ENCODE measurements around the gene TLN1.

The TLN1 gene

DNA sequence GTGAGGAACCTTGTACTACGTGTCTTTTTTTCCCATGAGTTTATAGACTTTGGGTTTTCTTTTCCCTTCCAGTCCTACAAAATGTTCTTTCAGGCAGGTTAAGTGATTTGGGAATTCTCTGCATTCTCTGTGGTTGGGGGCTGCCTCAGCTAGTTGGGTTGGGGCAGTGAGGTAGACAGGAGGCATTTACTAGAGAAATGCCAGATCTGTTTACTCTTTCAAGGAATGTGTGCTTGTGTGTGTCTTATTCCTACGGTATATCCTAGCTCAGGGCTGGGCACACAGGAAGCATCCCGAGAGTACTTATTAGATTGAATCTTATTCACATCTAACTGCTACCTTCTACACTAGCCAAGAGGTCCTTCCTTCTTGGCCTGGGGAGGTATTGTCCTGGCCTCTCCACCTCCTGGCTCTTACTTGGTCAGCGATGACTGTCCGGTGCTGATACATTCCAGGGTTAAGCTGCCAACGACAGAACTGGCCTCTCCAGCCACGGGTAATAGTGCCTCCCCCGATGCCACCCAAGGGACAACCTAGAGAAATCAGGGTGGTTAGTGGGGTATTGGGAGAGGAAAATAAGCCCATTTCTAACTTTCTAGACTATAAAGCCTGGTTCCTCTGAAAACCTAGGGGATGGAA is 12.0 kb upstream of the TLN1 start:
- Histone ChIP-seq H3K36me3 (ENCODE audit: control insufficient read depth in 1 of 2, insufficient read depth in 2 of 2, low read length in 2 of 2) (peaks cover 47 to 58% of the 10 kb centered on the region in 2 donors), H3K27ac (ENCODE audit: low read depth, low read length) (no peak overlapping the region), H3K9ac (ENCODE audit: low read depth in 1 of 2, low read length in 2 of 2) (no peak overlapping the region), H3K27me3 (ENCODE audit: control insufficient read depth in 1 of 2, insufficient read depth in 2 of 2, low read length in 2 of 2) (no peaks in the 10 kb centered on the region), H3K9me3 (ENCODE audit: control insufficient read depth in 1 of 2, low read length in 2 of 2) (no peaks in the 10 kb centered on the region), H3K4me3 (ENCODE audit: low read depth in 1 of 2, low read length in 2 of 2) (no peak overlapping the region), H3K4me1 (ENCODE audit: control insufficient read depth in 1 of 2, insufficient read depth in 2 of 2, low read length in 2 of 2) (peaks cover 28 to 37% of the 10 kb centered on the region in 2 donors)

- Histone ChIP-seq H3K4me1 (ENCODE audit: control insufficient read depth in 1 of 2, insufficient read depth in 2 of 2, low read length in 2 of 2) (peaks cover 28 to 37% of the 10 kb centered on the region in 2 donors), H3K27me3 (ENCODE audit: control insufficient read depth in 1 of 2, insufficient read depth in 2 of 2, low read length in 2 of 2) (no peaks in the 10 kb centered on the region), H3K4me3 (ENCODE audit: low read depth in 1 of 2, low read length in 2 of 2) (no peak overlapping the region), H3K9me3 (ENCODE audit: control insufficient read depth in 1 of 2, low read length in 2 of 2) (no peaks in the 10 kb centered on the region), H3K36me3 (ENCODE audit: control insufficient read depth in 1 of 2, insufficient read depth in 2 of 2, low read length in 2 of 2) (peaks cover 53 to 63% of the 10 kb centered on the region in 2 donors), H3K27ac (ENCODE audit: low read depth, low read length) (no peak overlapping the region), H3K9ac (ENCODE audit: low read depth in 1 of 2, low read length in 2 of 2) (no peak overlapping the region)
Measured at GRCh38 chr9:35743452-35743851, 11.5 kb upstream of the TLN1 start.

DNA sequence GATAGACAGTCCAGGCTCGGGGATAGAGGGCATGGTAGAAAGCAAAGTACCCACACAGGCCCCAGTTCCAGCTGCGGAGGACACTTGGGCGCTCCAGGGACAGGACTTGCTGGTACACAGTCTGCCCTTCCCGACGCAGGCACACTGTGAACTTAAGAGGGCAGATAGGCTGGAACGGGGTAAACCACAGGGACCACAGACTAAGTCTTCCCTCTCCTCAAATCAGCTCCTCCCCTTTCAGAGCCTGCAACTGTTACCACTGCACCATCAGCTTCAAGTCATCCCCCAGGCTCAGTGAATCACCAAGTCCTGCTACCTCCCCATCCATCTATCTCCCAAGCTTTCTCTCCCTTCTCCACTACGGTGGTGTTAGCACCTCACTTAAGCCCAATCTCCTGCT is 9.7 kb upstream of the TLN1 start:
- H3K4me3 ChIP-seq (ENCODE audit: low read depth in 1 of 2, low read length in 2 of 2), result no peak overlapping the region
- H3K27me3 ChIP-seq (ENCODE audit: control insufficient read depth in 1 of 2, insufficient read depth in 2 of 2, low read length in 2 of 2), result no peaks in the 10 kb centered on the region
- no peak overlapping the region for H3K27ac ChIP-seq (ENCODE audit: low read depth, low read length)
- H3K9me3 ChIP-seq (ENCODE audit: control insufficient read depth in 1 of 2, low read length in 2 of 2), result no peaks in the 10 kb centered on the region
- H3K36me3 ChIP-seq (ENCODE audit: control insufficient read depth in 1 of 2, insufficient read depth in 2 of 2, low read length in 2 of 2), result peaks cover 69 to 80% of the 10 kb centered on the region in 2 donors
- peaks cover 15 to 22% of the 10 kb centered on the region in 2 donors for H3K4me1 ChIP-seq (ENCODE audit: control insufficient read depth in 1 of 2, insufficient read depth in 2 of 2, low read length in 2 of 2)
- H3K9ac ChIP-seq (ENCODE audit: low read depth in 1 of 2, low read length in 2 of 2), result no peak overlapping the region

GRCh38 chr9:35740243-35740642 is 8.2 kb upstream of the TLN1 start:
- Histone ChIP-seq H3K36me3 (ENCODE audit: control insufficient read depth in 1 of 2, insufficient read depth in 2 of 2, low read length in 2 of 2) (peaks cover 84 to 95% of the 10 kb centered on the region in 2 donors), H3K27me3 (ENCODE audit: control insufficient read depth in 1 of 2, insufficient read depth in 2 of 2, low read length in 2 of 2) (no peaks in the 10 kb centered on the region), H3K4me3 (ENCODE audit: low read depth in 1 of 2, low read length in 2 of 2) (no peak overlapping the region), H3K9ac (ENCODE audit: low read depth in 1 of 2, low read length in 2 of 2) (no peak overlapping the region), H3K27ac (ENCODE audit: low read depth, low read length) (no peak overlapping the region), H3K4me1 (ENCODE audit: control insufficient read depth in 1 of 2, insufficient read depth in 2 of 2, low read length in 2 of 2) (peaks cover 3 to 13% of the 10 kb centered on the region in 2 donors), H3K9me3 (ENCODE audit: control insufficient read depth in 1 of 2, low read length in 2 of 2) (no peaks in the 10 kb centered on the region)

GRCh38 chr9:35738924-35739323 is 6.9 kb upstream of the TLN1 start:
- no peak overlapping the region for H3K9ac ChIP-seq (ENCODE audit: low read depth in 1 of 2, low read length in 2 of 2)
- no peaks in the 10 kb centered on the region for H3K27me3 ChIP-seq (ENCODE audit: control insufficient read depth in 1 of 2, insufficient read depth in 2 of 2, low read length in 2 of 2)
- no peaks in the 10 kb centered on the region for H3K9me3 ChIP-seq (ENCODE audit: control insufficient read depth in 1 of 2, low read length in 2 of 2)
- H3K27ac ChIP-seq (ENCODE audit: low read depth, low read length), result no peak overlapping the region
- peaks cover 79 to 92% of the 10 kb centered on the region in 2 donors for H3K36me3 ChIP-seq (ENCODE audit: control insufficient read depth in 1 of 2, insufficient read depth in 2 of 2, low read length in 2 of 2)
- H3K4me1 ChIP-seq (ENCODE audit: control insufficient read depth in 1 of 2, insufficient read depth in 2 of 2, low read length in 2 of 2), result peaks cover 3 to 9% of the 10 kb centered on the region in 2 donors
- H3K4me3 ChIP-seq (ENCODE audit: low read depth in 1 of 2, low read length in 2 of 2), result no peak overlapping the region

DNA sequence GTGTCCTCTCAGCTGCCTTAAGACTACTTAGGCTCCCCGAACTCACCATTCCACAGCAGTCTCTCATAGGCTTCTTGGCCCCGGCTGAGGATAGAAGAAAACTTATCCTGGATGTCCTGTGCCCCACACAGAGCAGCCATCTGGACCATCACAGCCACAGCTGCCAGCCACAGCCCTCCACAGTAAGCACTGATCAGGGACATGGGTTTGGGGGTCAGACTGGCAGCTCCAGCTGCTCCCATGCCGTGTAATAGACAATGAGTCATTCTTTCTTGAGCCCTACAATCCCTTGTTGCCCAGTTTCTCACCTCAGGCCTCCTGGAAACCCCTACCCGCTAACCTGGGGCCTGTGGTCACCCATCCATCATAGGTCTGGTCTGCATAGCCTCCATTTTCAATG is 6.2 kb upstream of the TLN1 start:
- Histone ChIP-seq H3K4me3 (ENCODE audit: low read depth in 1 of 2, low read length in 2 of 2) (no peak overlapping the region), H3K36me3 (ENCODE audit: control insufficient read depth in 1 of 2, insufficient read depth in 2 of 2, low read length in 2 of 2) (peaks cover 71 to 85% of the 10 kb centered on the region in 2 donors), H3K9me3 (ENCODE audit: control insufficient read depth in 1 of 2, low read length in 2 of 2) (no peaks in the 10 kb centered on the region), H3K4me1 (ENCODE audit: control insufficient read depth in 1 of 2, insufficient read depth in 2 of 2, low read length in 2 of 2) (peaks cover 10 to 15% of the 10 kb centered on the region in 2 donors), H3K27ac (ENCODE audit: low read depth, low read length) (no peak overlapping the region), H3K9ac (ENCODE audit: low read depth in 1 of 2, low read length in 2 of 2) (no peak overlapping the region), H3K27me3 (ENCODE audit: control insufficient read depth in 1 of 2, insufficient read depth in 2 of 2, low read length in 2 of 2) (no peaks in the 10 kb centered on the region)

DNA sequence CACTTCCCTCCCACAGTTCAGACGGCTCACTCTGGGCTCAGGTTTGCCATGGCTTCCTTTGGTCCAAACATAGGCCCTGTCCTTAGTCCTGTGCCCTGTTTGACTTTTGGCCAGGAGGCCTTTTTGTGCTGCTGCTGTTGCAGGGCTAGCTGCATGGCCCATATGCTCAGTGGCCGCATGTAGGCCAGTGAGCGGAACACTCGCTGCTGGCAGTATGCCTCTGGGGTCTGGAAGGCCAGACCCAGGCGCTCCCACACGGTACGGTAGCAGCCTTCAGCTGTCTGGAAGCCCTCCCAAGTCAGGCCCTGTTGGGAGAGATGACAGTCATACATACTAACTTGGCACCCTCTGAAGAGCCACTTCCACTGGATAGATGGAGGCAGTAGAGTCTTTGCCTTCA is 5.1 kb upstream of the TLN1 start:
- no peaks in the 10 kb centered on the region for H3K9me3 ChIP-seq (ENCODE audit: control insufficient read depth in 1 of 2, low read length in 2 of 2)
- H3K4me3 ChIP-seq (ENCODE audit: low read depth in 1 of 2, low read length in 2 of 2), result no peak overlapping the region
- no peaks in the 10 kb centered on the region for H3K27me3 ChIP-seq (ENCODE audit: control insufficient read depth in 1 of 2, insufficient read depth in 2 of 2, low read length in 2 of 2)
- no peak overlapping the region for H3K27ac ChIP-seq (ENCODE audit: low read depth, low read length)
- H3K9ac ChIP-seq (ENCODE audit: low read depth in 1 of 2, low read length in 2 of 2), result no peak overlapping the region
- H3K36me3 ChIP-seq (ENCODE audit: control insufficient read depth in 1 of 2, insufficient read depth in 2 of 2, low read length in 2 of 2), result peaks cover 67 to 74% of the 10 kb centered on the region in 2 donors
- peaks cover 15 to 19% of the 10 kb centered on the region in 2 donors for H3K4me1 ChIP-seq (ENCODE audit: control insufficient read depth in 1 of 2, insufficient read depth in 2 of 2, low read length in 2 of 2)

GRCh38 chr9:35736201-35736633 is 4.2 kb upstream of the TLN1 start:
- no peak overlapping the region for H3K27ac ChIP-seq (ENCODE audit: low read depth, low read length)
- no peak overlapping the region for H3K4me3 ChIP-seq (ENCODE audit: low read depth in 1 of 2, low read length in 2 of 2)
- H3K27me3 ChIP-seq (ENCODE audit: control insufficient read depth in 1 of 2, insufficient read depth in 2 of 2, low read length in 2 of 2), result no peaks in the 10 kb centered on the region
- H3K36me3 ChIP-seq (ENCODE audit: control insufficient read depth in 1 of 2, insufficient read depth in 2 of 2, low read length in 2 of 2), result peaks cover 60 to 66% of the 10 kb centered on the region in 2 donors
- no peak overlapping the region for H3K9ac ChIP-seq (ENCODE audit: low read depth in 1 of 2, low read length in 2 of 2)
- no peaks in the 10 kb centered on the region for H3K9me3 ChIP-seq (ENCODE audit: control insufficient read depth in 1 of 2, low read length in 2 of 2)
- H3K4me1 ChIP-seq (ENCODE audit: control insufficient read depth in 1 of 2, insufficient read depth in 2 of 2, low read length in 2 of 2), result peaks cover 14 to 19% of the 10 kb centered on the region in 2 donors

DNA sequence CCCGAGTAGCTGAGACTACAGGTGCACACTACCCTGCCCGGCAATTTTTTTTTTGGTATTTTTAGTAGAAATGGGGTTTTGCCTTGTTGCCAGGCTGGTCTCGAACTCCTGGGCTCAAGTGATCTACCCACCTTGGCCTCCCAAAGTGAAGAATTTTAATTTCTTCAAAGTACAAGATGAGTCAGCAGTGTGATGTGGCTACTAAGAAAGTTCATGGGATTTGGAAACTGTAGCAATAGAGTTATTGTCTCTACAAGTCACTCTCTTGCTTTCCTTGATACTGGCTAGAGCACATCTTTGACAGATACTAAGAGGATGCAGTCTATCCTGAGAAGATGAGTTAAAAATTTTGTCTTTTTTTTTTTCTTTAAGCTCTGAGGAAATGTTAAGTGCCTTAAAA is 2.1 kb upstream of the TLN1 start:
- Histone ChIP-seq H3K9ac (ENCODE audit: low read depth in 1 of 2, low read length in 2 of 2) (no peak overlapping the region), H3K9me3 (ENCODE audit: control insufficient read depth in 1 of 2, low read length in 2 of 2) (no peaks in the 10 kb centered on the region), H3K4me1 (ENCODE audit: control insufficient read depth in 1 of 2, insufficient read depth in 2 of 2, low read length in 2 of 2) (peaks cover 36 to 38% of the 10 kb centered on the region in 2 donors), H3K27me3 (ENCODE audit: control insufficient read depth in 1 of 2, insufficient read depth in 2 of 2, low read length in 2 of 2) (no peaks in the 10 kb centered on the region), H3K27ac (ENCODE audit: low read depth, low read length) (no peak overlapping the region), H3K4me3 (ENCODE audit: low read depth in 1 of 2, low read length in 2 of 2) (no peak overlapping the region), H3K36me3 (ENCODE audit: control insufficient read depth in 1 of 2, insufficient read depth in 2 of 2, low read length in 2 of 2) (peaks cover 41 to 45% of the 10 kb centered on the region in 2 donors)

DNA sequence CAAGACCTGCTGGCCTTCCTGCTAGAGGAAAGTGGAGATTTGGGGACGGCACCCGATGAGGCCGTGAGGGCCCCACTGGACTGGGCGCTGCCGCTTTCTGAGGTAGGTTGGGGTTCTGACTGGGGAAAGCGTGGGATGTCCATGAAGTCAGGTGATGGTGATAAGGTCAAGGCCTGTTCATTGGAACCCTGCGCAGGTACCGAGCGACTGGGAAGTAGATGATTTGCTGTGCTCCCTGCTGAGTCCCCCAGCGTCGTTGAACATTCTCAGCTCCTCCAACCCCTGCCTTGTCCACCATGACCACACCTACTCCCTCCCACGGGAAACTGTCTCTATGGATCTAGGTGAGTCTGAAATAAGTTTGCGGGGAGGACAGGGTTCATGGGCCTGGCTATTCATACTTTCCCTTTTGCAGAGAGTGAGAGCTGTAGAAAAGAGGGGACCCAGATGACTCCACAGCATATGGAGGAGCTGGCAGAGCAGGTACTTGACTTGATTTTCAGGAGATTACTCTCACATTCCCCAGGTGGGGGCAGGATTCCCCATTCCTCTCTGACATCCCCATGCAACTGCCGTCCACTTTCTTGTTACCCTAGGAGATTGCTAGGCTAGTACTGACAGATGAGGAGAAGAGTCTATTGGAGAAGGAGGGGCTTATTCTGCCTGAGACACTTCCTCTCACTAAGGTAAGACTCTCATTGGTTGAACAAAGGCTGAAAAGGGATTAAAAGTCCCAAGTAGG is 976 bp upstream of the TLN1 start:
- H3K4me3 ChIP-seq (ENCODE audit: low read depth in 1 of 2, low read length in 2 of 2), result peak overlapping the region; percentile 89 to 94
- no peaks in the 10 kb centered on the region for H3K27me3 ChIP-seq (ENCODE audit: control insufficient read depth in 1 of 2, insufficient read depth in 2 of 2, low read length in 2 of 2)
- peaks cover 29 to 34% of the 10 kb centered on the region in 2 donors for H3K36me3 ChIP-seq (ENCODE audit: control insufficient read depth in 1 of 2, insufficient read depth in 2 of 2, low read length in 2 of 2)
- H3K9ac ChIP-seq (ENCODE audit: low read depth in 1 of 2, low read length in 2 of 2), result peak overlapping the region; percentile 96 to 97
- peak overlapping the region; percentile 97 for H3K27ac ChIP-seq (ENCODE audit: low read depth, low read length)
- H3K4me1 ChIP-seq (ENCODE audit: control insufficient read depth in 1 of 2, insufficient read depth in 2 of 2, low read length in 2 of 2), result peaks cover 47 to 49% of the 10 kb centered on the region in 2 donors
- H3K9me3 ChIP-seq (ENCODE audit: control insufficient read depth in 1 of 2, low read length in 2 of 2), result no peaks in the 10 kb centered on the region
